ENCODE measurements around the gene WDFY2. TPM values are rescaled to one million over a fixed set of nuclear protein-coding genes. Genes with fewer than 3 reads are reported as not detected.

Gene WDFY2
- total RNA-seq, 1 donor from 2014 or later, result 4.5 TPM

- H3K36me3 ChIP-seq, result no peaks in the 10 kb centered on the region
- no peak overlapping the region for H3K27ac ChIP-seq (replicated peaks)
- peaks cover 25% of the 10 kb centered on the region for H3K4me1 ChIP-seq
- TF ChIP-seq CTCF (IDR thresholded peaks at IDR 0.05; ENCODE audit: borderline replicate concordance), result no peak
- H3K27me3 ChIP-seq (ENCODE audit: low read depth), result no peaks in the 10 kb centered on the region
- H3K4me3 ChIP-seq, result no peak overlapping the region
- no peak for DNase-seq
- intact Hi-C loops (cut with micrococcal nuclease), result no loop called here
- peaks cover 7% of the 10 kb centered on the region for H3K9me3 ChIP-seq (replicated peaks)
Measured at GRCh38 chr13:51607165-51607564, 22.9 kb downstream of the WDFY2 start.

GRCh38 chr13:51608857-51609406, 24.7 kb downstream of the WDFY2 start:
- peaks cover 34% of the 10 kb centered on the region for H3K4me1 ChIP-seq
- intact Hi-C loops (cut with micrococcal nuclease), result no loop called here
- no peak overlapping the region for H3K4me3 ChIP-seq
- peaks cover 7% of the 10 kb centered on the region for H3K9me3 ChIP-seq (replicated peaks)
- TF ChIP-seq CTCF (IDR thresholded peaks at IDR 0.05; ENCODE audit: borderline replicate concordance), result no peak
- no peak overlapping the region for H3K27ac ChIP-seq (replicated peaks)
- no peaks in the 10 kb centered on the region for H3K27me3 ChIP-seq (ENCODE audit: low read depth)
- H3K36me3 ChIP-seq, result no peaks in the 10 kb centered on the region
- DNase-seq, result no peak

- Histone ChIP-seq H3K9me3 (replicated peaks) (peaks cover 4% of the 10 kb centered on the region), H3K36me3 (no peaks in the 10 kb centered on the region), H3K4me1 (peaks cover 29% of the 10 kb centered on the region), H3K27ac (replicated peaks) (no peak overlapping the region), H3K27me3 (ENCODE audit: low read depth) (no peaks in the 10 kb centered on the region), H3K4me3 (no peak overlapping the region)
- intact Hi-C loops (cut with micrococcal nuclease), result no loop called here
- DNase-seq, result no peak
- no peak for TF ChIP-seq CTCF (IDR thresholded peaks at IDR 0.05; ENCODE audit: borderline replicate concordance)
Measured at GRCh38 chr13:51612867-51613266, 28.6 kb downstream of the WDFY2 start.

GRCh38 chr13:51613535-51613934, 29.3 kb downstream of the WDFY2 start:
- TF ChIP-seq CTCF (IDR thresholded peaks at IDR 0.05; ENCODE audit: borderline replicate concordance), result no peak
- Histone ChIP-seq H3K27me3 (ENCODE audit: low read depth) (no peaks in the 10 kb centered on the region), H3K36me3 (no peaks in the 10 kb centered on the region), H3K27ac (replicated peaks) (no peak overlapping the region), H3K4me1 (peaks cover 36% of the 10 kb centered on the region), H3K9me3 (replicated peaks) (no peaks in the 10 kb centered on the region), H3K4me3 (no peak overlapping the region)
- DNase-seq, result no peak
- intact Hi-C loops (cut with micrococcal nuclease), result no loop called here

- TF ChIP-seq CTCF (IDR thresholded peaks at IDR 0.05; ENCODE audit: borderline replicate concordance), result no peak
- Histone ChIP-seq H3K36me3 (no peaks in the 10 kb centered on the region), H3K27me3 (ENCODE audit: low read depth) (no peaks in the 10 kb centered on the region), H3K4me3 (peak overlapping the region; percentile 46), H3K4me1 (peaks cover 44% of the 10 kb centered on the region), H3K27ac (replicated peaks) (peak overlapping the region; percentile 56), H3K9me3 (replicated peaks) (no peaks in the 10 kb centered on the region)
- intact Hi-C loops (cut with micrococcal nuclease), result no loop called here
- no peak for DNase-seq
Measured at GRCh38 chr13:51614350-51614786, 30.1 kb downstream of the WDFY2 start.

All from left ventricle myocardium inferior (tissue), 1 donor.